Endothelial cell of umbilical vein (primary cell): Measurements from ENCODE around the gene PDHA1. TPM values are rescaled to one million over a fixed set of nuclear protein-coding genes. Genes with fewer than 3 reads are reported as not detected.

Source experiments
- BruUV-seq: library from RNA; stranded (reverse); fragments of 400-500 nt; replicated peaks from 2 replicates; lab custom pipeline; 2021; lab: Mats Ljungman, UMichigan
- CTCF ChIA-PET: fragments of 300-600, 350-600 bp; sonication (Branson Sonifier 250); formaldehyde crosslinking; loops from one replicate; lab custom pipeline; 2021; ENCODE audit warnings: antibody characterized with exemption, inconsistent platforms; lab: Charles Lee
- POLR2A ChIA-PET: fragments of 300-600, 350-600 bp; sonication (Branson Sonifier 250); formaldehyde crosslinking; loops from one replicate; lab custom pipeline; 2021; ENCODE audit warnings: antibody characterized with exemption, inconsistent platforms; lab: Charles Lee
- DNase-seq: peaks from one replicate; pipeline ENCODE4 v3.0.0-alpha.2; 2011; ENCODE audit warnings: low read depth, low spot score
- FAIRE-seq: peaks from 2 replicates; lab custom pipeline; 2011; peaks lifted over from hg19 to GRCh38; lab: Jason Lieb, UNC
- H2AFZ ChIP-seq: 2 replicates; pipeline ENCODE4 v1.6.0; 2012; ENCODE audit warnings: low read depth, low read length, control low read depth, inconsistent platforms
- H3K27ac ChIP-seq: 2 replicates; pipeline ENCODE4 v1.5.1; 2011; ENCODE audit warnings: low read depth, mild to moderate bottlenecking, control low read depth, low read length, moderate library complexity; ENCODE audit not compliant: insufficient read depth
- H3K27me3 ChIP-seq, 2 experiments: 2 replicates each; pipeline versions ENCODE4 v1.6.0 to v1.6.1; 2011; ENCODE audit warnings: low read length in 2 of 2, mixed read lengths in 1 of 2; ENCODE audit not compliant: control insufficient read depth in 2 of 2, insufficient read depth in 2 of 2
- H3K36me3 ChIP-seq, 2 experiments: 2 replicates in 1 of 2; 3 replicates in 1 of 2; pipeline ENCODE4 v1.5.1; 2011; ENCODE audit warnings: low read length in 2 of 2, mild to moderate bottlenecking in 1 of 2, moderate library complexity in 1 of 2; ENCODE audit not compliant: control insufficient read depth in 2 of 2, insufficient read depth in 2 of 2; ENCODE audit errors: extremely low read depth in 1 of 2
- H3K4me1 ChIP-seq: 3 replicates; pipeline ENCODE4 v1.5.1; 2011; ENCODE audit warnings: mild to moderate bottlenecking, low read length; ENCODE audit not compliant: control insufficient read depth, insufficient read depth; ENCODE audit errors: extremely low read depth
- H3K4me2 ChIP-seq: 2 replicates; pipeline ENCODE4 v1.6.1; 2011; ENCODE audit warnings: low read length, control low read depth, mixed read lengths; ENCODE audit not compliant: insufficient read depth
- H3K4me3 ChIP-seq, 3 experiments: fragments of 200-600 bp in 1 of 3; sonication (generic), shearing (Covaris generic) in 1 of 3; replicated peaks in 1 of 3; 2 replicates each; pipeline ENCODE4 v1.5.1; 2011 to 2016; ENCODE audit warnings: control low read depth in 3 of 3, low read length in 3 of 3, mild to moderate bottlenecking in 2 of 3, inconsistent platforms in 1 of 3, low read depth in 1 of 3, moderate library complexity in 1 of 3; ENCODE audit not compliant: insufficient read depth in 1 of 3
- H3K79me2 ChIP-seq: 2 replicates; pipeline ENCODE4 v1.6.0; 2012; ENCODE audit warnings: low read length, inconsistent platforms; ENCODE audit not compliant: control insufficient read depth, insufficient read depth
- H3K9ac ChIP-seq: replicated peaks from 2 replicates; pipeline ENCODE3; 2011; ENCODE audit warnings: low read length, control low read depth; ENCODE audit not compliant: insufficient read depth; ENCODE audit errors: extremely low read depth
- H3K9me1 ChIP-seq: replicated peaks from 3 replicates; pipeline ENCODE4 v1.6.0; 2011; ENCODE audit warnings: mild to moderate bottlenecking, low read length; ENCODE audit not compliant: control insufficient read depth, insufficient read depth; ENCODE audit errors: extremely low read depth
- H3K9me3 ChIP-seq: replicated peaks from 2 replicates; pipeline ENCODE4 v1.5.1; 2012; ENCODE audit warnings: low read length, inconsistent platforms; ENCODE audit not compliant: control insufficient read depth, insufficient read depth
- H4K20me1 ChIP-seq: replicated peaks from 2 replicates; pipeline ENCODE3; 2011; ENCODE audit warnings: mild to moderate bottlenecking, low read length; ENCODE audit not compliant: control insufficient read depth, insufficient read depth; ENCODE audit errors: extremely low read depth
- EZH2 ChIP-seq: IDR thresholded peaks from 2 replicates; pipeline ENCODE4 v1.6.1; 2012; ENCODE audit warnings: borderline replicate concordance, low read depth, mild to moderate bottlenecking, moderate library complexity, low read length, inconsistent platforms; ENCODE audit not compliant: severe bottlenecking
- FOS ChIP-seq: IDR thresholded peaks from 2 replicates; pipeline ENCODE4 v1.6.1; 2011; ENCODE audit warnings: mild to moderate bottlenecking, low read length, moderate library complexity, borderline replicate concordance; ENCODE audit not compliant: insufficient read depth
- GATA2 ChIP-seq: IDR thresholded peaks from 2 replicates; pipeline ENCODE4 v1.7.0; 2011; ENCODE audit warnings: low read depth, mild to moderate bottlenecking, moderate library complexity, mixed read lengths, low read length; ENCODE audit not compliant: insufficient read length, insufficient read depth
- JUN ChIP-seq: IDR thresholded peaks from 2 replicates; pipeline ENCODE4 v1.6.1; 2011; ENCODE audit warnings: borderline replicate concordance, low read depth; ENCODE audit not compliant: insufficient read length, insufficient read depth
- MYC ChIP-seq: IDR thresholded peaks from one replicate; pipeline ENCODE4 v1.6.1; 2011; ENCODE audit warnings: mild to moderate bottlenecking, low read depth, low read length
- POLR2A ChIP-seq: IDR thresholded peaks from 2 replicates; pipeline ENCODE4 v1.6.1; 2012; ENCODE audit warnings: low read depth, mild to moderate bottlenecking, control low read depth, low read length
- POLR2AphosphoS5 ChIP-seq: IDR thresholded peaks from 2 replicates; pipeline ENCODE4 v1.6.1; 2012; ENCODE audit warnings: low read depth, mild to moderate bottlenecking, control low read depth, low read length, moderate library complexity; ENCODE audit not compliant: insufficient read depth
- dilution Hi-C: fragments of 300-500 bp; cut with MboI; formaldehyde crosslinking; loops from one replicate; pipeline ENCODE4 v1.15.0; 2019; ENCODE audit warnings: low sequenced_read_pairs; ENCODE audit not compliant: extremely low pct_ligation_motif_present
- intact Hi-C: fragments of 100-400 bp; cut with micrococcal nuclease; formaldehyde crosslinking; loops from one replicate; pipeline ENCODE4 v1.10.0; 2022
- polyA plus RNA-seq, 4 experiments: library from polyadenylated mRNA; depleted of rRNA in 3 of 4; stranded (reverse) in 3 of 4; unstranded in 1 of 4; fragments of >200 nt; gene quantifications; 2 replicates each; pipeline versions ENCODE4 v1.2.1 to v1.2.3, GENCODE V29; 2011 to 2012; ENCODE audit warnings: missing spikeins in 1 of 4
- total RNA-seq: library from RNA; stranded (reverse); gene quantifications from 2 replicates; pipeline ENCODE4 v1.2.3, GENCODE V29; 2021
- TF ChIP-seq, protein P1 (sequence below): IDR thresholded peaks from 2 replicates; pipeline ENCODE4 v1.6.1; 2011; ENCODE audit not compliant: insufficient read depth, insufficient read length
- TF ChIP-seq, protein P2 (sequence below), 2 donors: IDR thresholded peaks; 1 replicate in 1 of 2; 2 replicates in 1 of 2; pipeline ENCODE4 v1.5.1; 2011; ENCODE audit warnings: low read length in 2 of 2, mild to moderate bottlenecking in 2 of 2, moderate library complexity in 2 of 2, control low read depth in 1 of 2, inconsistent platforms in 1 of 2, low read depth in 1 of 2; ENCODE audit not compliant: insufficient read depth in 1 of 2; ENCODE audit errors: extremely low read depth in 1 of 2

The PDHA1 gene
- total and polyA plus RNA-seq, 2 donors (not counting 3 experiments of a cell fraction or from before 2014, with no cell fraction given) = 76.8 to 138 TPM

DNA sequence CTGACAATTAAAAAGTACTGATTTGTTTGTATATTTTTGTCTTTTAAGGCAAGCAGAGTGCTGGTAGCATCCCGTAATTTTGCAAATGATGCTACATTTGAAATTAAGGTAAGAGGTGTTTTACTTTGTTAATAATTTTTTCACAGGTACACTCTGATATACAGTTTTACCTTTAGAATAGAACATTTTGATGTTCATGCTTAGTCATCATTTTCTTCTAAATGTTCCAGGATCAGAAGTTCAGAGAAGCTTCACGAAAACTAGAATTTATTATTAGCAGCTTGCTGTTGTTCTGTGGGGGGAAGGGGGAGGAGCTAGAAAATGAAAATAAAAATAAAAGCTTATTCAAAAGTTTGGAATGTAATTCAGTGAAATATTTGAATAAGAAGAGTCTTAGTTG is 5.5 kb downstream of the PDHA1 start:
- Histone ChIP-seq H3K4me3 (no peak overlapping the region), H3K36me3 (peaks cover 4 to 6% of the 10 kb centered on the region in 2 experiments), H3K79me2 (peaks cover 32% of the 10 kb centered on the region), H3K9me1 (no peaks in the 10 kb centered on the region), H4K20me1 (no peaks in the 10 kb centered on the region), H3K27ac (no peak overlapping the region), H3K9me3 (no peaks in the 10 kb centered on the region), H3K9ac (no peak overlapping the region), H3K27me3 (no peaks in the 10 kb centered on the region), H3K4me2 (no peak overlapping the region), H3K4me1 (peaks cover 7% of the 10 kb centered on the region), H2AFZ (no peak overlapping the region)
- BruUV-seq = no TSS peak
- no peak for FAIRE-seq
- intact Hi-C loops (no loop called here), dilution Hi-C loops (loop anchor here (25.0 kb wide), 1 partner anchor 937 kb away; no protein-coding TSS in a partner anchor)
- no peak for DNase-seq
- POLR2A ChIA-PET = no interaction called here
- CTCF ChIA-PET = no interaction called here
- TF ChIP-seq, protein P1, sequence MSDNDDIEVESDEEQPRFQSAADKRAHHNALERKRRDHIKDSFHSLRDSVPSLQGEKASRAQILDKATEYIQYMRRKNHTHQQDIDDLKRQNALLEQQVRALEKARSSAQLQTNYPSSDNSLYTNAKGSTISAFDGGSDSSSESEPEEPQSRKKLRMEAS = no peak
- TF ChIP-seq FOS (no peak), GATA2 (no peak), EZH2 (no peak), JUN (no peak), MYC (no peak), POLR2A (no peak), POLR2AphosphoS5 (no peak)
- TF ChIP-seq, protein P2, sequence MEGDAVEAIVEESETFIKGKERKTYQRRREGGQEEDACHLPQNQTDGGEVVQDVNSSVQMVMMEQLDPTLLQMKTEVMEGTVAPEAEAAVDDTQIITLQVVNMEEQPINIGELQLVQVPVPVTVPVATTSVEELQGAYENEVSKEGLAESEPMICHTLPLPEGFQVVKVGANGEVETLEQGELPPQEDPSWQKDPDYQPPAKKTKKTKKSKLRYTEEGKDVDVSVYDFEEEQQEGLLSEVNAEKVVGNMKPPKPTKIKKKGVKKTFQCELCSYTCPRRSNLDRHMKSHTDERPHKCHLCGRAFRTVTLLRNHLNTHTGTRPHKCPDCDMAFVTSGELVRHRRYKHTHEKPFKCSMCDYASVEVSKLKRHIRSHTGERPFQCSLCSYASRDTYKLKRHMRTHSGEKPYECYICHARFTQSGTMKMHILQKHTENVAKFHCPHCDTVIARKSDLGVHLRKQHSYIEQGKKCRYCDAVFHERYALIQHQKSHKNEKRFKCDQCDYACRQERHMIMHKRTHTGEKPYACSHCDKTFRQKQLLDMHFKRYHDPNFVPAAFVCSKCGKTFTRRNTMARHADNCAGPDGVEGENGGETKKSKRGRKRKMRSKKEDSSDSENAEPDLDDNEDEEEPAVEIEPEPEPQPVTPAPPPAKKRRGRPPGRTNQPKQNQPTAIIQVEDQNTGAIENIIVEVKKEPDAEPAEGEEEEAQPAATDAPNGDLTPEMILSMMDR (IDR thresholded peaks at IDR 0.05; ENCODE audit: extremely low read depth in 1 of 2, insufficient read depth in 1 of 2, low read depth in 1 of 2, low read length in 2 of 2) = no peak
